Measurements from ENCODE around the gene ADAMTS17.

The ADAMTS17 gene

DNA sequence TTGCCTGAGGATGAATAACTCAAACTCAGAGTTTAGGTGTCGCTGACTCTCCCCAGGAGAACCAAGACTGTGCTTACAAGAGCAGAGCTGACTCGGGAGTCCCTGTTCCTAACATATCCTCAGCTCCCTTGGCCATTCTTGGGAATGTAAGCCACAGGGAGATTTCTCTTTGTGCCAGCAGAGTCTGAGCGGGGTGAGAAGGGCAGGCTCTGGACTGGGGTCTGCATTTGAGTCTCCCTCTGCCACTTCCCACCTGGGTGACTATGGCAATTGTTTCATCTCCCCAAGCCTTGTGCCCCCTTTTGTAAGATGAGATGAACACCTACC lies 126.0 kb downstream of the ADAMTS17 start:
- no peak for DNase-seq

DNA sequence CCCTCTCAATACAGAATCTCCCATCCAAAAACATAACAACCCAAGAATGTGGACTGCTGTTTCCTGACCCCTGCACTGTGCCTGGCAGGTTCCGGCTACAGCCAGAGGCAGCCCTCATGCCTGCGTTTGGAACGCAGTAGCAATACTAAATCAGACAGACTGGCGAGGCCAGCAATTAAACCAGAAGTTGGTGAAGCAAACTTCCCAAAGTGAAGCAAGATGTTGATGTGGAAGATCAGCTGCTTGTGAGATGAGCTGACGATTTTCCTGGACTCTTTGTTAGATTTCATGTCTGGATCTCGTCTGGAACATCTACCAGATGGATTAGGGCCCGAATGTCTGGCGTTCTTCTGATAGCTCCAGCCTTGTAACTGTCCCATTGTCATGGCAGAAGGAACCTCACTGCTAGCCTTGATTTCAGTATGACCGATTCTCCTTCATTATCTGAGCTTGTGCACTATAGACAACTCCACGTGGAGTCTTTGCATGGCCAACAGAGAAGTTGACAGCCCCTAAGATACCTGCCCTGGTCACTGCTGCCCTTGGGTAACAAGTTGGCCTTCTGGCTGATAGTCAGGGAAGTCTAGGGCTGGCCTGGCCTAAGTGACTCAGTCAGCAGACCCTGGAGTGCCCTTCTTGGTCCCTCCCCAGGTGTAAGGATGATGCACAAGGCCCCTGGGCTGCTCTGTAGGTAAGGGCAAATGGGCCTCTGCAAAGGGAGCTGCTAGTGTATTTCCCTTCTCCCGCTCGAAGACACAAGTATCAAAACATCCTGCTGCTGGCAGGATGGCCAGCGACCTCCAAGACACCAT lies 126.5 kb downstream of the ADAMTS17 start:
- no peak for DNase-seq

DNA sequence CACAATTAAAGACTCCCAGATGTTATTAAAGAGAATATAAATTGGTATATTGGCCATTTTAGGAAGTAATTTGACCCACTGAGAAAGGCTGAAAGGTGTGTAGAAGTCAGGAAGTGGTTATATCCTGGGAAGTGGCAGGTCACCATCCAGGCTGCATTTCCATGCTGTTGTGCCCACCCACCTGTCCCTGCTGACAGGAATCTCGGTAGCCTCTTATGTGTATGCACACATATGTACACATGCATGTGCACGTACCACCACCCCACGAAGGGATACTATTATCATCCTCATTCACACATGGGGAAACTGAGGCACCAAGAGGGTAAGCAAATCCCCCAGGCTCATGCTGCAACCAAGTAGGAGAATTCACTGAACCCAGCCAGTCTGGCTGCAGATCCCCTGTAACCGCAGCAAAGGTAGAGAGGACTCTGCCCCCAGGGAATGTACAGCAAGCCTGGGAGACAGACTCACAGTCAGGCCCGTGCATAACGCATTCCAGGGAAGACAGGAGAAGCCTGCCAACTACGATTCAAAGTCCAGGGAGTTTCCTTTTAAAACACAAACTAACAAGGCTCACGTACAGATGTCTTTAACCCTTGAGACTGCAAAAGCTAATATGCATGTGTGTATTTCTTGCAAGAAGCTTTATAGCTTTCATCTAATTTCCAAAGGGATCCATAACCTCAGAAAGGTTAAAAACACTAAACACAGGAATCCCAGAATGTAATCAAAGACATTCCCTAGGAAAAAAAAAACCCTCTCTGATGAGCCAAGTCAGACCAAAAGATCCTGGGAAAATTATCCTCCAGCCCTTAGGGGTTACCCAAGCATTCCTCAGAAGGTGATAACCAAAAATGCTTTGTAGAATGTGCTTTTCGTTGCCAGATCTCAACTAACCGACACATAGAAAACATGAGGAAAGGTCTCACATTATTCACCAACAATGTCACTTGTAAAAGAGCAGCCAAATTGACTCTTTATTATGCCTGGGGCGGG lies 129.6 kb downstream of the ADAMTS17 start:
- DNase-seq: no peak

DNA sequence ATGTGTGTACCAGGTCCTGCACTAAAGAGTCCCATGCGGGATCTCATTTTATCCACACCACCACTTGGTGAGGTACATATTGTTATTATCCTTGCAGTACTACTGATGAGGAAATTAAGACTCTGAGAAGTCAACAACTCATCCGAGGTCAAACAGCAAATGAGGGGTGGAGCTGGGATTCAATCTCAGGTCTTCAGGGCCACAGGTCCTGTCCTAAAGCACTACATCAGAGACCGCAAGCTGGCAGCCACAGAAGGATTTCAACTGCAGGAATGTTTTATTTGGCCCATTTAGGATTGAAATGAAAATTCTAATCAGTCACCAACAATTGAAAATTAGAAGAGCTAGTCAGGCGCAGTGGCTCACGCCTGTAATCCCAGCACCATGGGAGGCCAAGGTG lies 131.4 kb downstream of the ADAMTS17 start:
- DNase-seq: no peak

DNA sequence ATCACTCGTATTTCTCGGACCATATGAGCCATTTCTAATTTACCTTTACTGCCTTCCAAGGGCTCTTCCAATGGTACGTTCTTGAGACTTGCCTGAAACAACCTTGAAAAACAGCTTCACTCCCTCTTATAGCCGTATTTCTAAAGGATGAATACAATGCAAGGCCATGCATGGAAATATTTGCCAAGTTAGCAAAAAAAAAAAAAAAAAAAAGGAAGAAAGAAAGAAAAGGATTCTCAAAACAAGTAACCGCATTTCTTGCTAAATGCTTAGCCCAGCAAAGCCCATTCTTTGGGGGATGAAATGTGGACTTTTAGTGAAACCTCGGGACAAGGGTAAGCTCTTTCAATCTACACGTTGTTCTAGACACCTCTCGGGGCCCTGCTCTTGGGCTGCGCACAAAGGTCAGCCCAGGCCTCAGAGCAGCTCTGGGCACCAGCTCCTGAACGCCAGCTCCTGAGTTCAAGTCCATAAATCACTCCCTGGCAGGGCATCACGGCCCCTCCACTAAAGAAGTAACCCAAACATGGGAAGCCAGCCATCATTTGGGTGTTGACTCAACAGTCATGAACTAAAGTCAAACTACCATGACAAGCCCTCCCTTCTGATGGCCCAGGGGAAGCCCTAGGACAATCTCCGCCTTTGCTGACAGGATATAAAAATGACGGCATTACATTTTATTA lies 132.7 kb downstream of the ADAMTS17 start:
- no peak for DNase-seq

DNA sequence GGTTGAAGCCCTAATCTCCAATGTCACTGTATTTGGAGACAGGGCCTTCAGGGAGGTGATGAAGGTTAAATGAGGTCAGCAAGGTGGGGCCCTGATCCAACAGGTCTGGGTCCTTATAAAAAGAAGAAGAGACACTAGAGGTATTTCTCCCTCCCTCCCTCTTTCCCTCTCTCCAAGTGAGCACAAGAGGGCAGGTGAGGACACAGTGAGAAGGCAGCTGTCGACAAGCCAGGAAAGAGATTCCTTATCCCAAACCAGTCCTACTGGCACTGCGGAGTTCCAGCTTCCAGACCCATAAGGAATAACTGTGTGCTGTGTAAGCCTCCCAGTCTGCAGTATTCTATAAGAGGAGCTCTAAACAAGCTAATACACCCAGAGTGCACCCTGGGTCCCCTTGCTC lies 134.7 kb downstream of the ADAMTS17 start:
- no peak for DNase-seq

DNA sequence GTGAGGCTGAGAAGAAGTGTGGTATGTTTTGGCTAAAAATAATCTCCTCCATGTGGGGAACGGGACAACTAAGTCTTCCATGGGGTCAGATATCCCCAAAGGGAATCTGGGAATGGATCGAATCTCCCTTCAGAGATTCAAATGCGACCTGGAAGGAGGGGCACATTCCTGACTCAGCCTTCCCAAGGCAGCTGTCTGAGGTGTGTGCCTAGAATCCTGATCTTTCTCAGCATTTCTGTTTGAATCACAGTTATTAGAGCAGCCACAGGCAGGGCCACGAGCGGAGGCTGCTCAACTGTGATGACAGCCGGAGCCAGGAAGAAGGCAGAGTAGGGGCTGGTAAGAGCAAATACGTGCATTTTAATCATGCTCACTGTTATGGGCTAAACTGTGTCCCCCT lies 135.1 kb downstream of the ADAMTS17 start:
- no peak for DNase-seq

DNA sequence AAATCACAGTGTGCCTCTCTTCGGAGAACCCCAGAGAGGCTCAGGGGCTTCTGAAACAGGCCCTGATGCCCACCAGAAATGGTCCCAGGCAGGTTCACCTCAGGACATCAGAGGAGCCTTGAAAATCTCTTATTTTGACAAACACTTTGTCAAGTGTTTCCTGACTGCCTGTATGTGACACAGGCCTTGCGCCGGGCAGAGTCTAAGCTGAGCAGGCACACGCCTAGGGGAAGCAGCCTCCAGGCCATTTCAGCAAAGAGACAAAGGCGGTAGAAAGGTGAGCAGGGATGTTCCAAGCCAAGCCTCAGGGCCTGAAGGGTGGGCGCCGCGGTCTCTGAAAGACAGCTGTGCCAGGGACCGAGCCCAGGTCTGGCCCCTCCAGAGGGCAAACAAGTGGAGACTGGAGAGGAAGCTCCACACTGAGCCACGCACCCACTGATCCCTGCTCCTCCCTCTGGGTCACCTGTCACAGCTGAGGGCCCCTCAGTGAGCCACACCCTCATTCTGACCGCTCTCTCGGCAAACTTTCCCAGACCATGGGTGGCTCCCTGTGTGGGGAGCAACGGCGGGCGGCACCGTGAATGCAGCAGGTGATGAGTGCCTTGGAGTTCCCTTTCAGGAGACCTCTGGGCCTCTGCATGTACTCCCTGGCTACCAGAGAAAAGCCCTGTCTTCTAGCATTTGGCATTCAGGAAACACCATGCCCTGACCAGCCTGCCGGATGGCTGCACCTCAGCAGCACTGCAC lies 136.1 kb downstream of the ADAMTS17 start:
- DNase-seq: no peak

DNA sequence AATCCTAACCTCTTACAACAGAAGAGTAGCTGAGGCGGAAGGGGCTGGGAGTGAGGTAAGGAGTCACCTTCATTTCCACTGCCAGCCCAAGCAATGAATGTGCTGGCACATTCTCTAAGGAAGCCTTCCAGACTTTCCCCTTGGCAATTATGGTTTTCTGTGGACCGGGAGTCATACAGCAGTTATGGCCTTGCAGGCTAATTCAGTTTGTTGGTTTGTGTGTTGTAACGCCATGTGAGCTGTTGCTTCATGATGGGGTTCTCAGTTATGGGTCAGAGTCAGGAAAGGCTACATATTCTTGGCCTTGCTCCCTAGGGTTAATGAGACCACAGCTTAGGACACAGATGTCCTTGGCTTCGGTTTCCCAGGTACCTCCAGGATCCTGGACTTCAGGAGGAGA lies 137.0 kb downstream of the ADAMTS17 start:
- no peak for DNase-seq

DNA sequence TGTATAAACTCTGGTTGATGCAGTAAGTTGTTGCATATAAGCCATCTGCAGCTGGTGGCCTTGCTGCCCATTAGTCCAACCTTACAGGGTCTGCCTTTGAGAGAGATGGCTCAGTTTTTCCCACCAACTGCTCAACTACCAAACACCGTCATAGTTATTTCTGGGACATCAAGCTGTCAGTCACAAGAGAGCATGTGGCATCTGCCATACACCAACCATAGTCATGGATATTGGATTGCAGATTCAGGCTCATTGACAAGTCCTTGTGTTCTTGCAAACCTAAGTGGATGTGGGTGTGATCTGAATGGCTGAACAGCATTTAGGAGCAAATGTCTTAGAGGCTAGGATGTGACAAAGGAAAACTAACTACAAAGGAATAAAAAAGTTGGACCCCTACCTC lies 137.6 kb downstream of the ADAMTS17 start:
- DNase-seq: no peak

DNA sequence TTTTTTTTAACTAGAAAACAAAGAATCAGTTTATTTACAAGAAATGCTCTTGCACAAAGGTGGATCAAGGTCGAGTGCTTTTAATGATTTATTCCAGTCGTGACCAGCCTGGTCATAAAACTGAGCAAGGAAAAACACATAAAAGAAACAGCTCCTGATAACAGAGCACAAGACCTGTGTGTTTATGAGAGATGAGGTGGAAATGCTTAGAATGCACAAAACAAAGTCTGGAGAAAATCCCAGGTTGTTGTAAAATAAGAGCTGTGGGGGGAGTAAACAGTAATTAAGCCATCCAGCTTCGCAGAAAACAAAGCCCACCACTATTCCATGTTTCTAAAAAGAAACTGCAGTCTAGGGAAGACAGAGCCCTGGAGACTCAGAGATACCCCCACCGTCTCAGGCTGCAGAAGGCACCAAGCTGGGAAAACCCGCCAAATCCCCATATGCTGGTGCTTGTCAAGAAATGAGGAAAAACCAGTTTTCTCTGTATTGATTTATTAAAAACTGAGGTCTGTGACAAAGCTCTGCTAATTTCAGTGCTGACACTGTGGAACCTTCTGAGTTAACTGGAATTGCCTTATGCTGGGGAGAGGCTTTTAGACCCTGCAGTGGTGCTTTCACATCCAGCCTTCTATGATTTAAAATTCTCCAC lies 139.3 kb downstream of the ADAMTS17 start:
- DNase-seq: no peak

DNA sequence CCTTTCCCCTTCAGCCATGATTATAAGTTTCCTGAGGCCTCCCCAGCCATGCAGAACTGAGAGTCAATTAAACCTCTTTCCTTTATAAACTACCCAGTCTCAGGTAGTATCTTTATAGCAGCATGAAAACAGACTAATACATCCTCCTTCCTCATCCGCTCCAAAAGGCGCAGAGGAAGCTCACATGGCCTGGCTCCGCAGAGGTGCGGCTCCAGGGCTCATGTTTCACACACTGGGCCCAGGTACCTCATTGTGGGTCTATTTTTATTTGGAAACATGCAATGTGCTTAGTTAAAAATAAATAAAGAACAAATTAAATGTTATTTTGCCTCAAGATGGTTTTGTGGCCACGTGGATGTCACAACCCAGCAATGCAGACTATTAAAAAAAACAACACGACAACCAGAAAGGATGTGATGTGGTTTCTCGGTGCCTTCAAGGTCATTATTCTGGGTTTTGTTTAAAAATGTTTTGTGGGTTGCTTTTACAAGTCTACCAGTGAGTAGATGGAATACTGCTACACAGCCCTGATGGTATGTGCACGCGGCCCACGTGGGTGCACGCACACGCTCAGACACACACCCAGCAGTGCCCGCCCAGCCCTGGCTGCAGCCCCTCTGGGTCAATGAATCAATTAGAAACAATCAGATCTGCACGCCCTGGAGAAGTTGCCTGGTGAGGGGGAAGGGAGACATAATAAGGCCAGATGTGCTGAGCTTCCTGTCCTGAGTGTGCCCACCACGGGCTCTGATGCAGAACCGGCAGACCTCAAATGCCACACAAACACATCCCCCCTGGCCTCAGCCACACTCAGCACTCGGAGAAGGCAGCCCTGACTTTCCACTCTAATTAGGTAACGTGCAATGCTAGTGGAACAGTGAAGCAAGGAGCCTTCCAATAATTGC lies 140.1 kb downstream of the ADAMTS17 start:
- no peak for DNase-seq

DNA sequence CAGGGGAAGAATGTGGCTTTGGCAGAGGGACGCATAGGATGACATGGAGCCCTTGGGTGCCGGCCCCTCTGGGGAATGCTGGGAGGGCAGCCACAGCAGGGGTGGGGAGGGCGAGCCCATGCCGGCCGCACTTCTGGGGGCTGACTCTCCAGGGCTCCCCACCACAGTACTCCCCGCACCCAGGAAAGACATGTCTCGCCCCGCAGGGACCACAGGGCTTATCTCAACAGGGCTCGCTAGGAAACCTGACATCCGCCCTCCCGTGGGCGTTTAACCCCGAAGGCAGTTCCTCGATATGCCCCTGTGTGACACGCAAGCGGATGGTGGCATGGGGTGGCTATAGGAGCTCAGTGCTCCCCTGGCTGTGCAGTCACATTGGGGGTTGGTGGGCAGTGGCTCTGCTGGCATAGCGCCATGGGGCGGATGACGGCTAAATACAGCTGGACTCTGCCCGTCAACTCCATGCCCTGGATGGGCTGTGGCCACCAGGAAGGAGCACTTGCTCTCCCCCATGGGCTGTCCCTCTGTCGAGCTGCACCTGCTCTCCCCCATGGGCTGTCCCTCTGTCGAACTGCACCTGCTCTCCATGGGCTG lies 141.4 kb downstream of the ADAMTS17 start:
- no peak for DNase-seq

DNA sequence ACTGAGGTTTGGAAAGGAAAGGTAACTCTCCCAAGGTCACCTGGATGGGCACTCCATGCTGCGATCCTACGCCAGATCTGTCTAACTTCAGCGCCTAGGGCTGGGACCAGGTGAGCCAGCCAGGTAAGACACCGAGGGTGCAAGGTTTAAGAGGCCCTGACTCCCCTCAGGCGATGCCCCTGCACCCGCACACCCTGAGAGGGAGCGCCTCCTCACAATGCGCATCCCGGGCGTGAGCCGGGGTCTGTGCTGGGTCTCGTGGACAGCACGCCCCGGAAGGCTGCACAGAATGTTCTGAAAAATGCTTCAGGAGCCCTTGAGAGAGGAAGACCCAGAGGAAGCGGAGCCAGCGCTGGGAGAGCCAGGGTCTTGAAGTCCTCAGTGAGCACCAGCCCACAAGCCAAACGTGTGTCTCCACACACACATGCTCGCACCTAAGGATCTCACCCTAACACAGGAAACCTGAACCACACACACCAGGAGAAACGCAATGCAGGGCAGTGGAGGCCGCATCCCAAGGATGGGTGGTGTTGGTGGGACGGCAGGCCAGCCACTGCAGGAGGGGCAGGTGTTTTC lies 142.0 kb downstream of the ADAMTS17 start:
- DNase-seq: no peak

DNA sequence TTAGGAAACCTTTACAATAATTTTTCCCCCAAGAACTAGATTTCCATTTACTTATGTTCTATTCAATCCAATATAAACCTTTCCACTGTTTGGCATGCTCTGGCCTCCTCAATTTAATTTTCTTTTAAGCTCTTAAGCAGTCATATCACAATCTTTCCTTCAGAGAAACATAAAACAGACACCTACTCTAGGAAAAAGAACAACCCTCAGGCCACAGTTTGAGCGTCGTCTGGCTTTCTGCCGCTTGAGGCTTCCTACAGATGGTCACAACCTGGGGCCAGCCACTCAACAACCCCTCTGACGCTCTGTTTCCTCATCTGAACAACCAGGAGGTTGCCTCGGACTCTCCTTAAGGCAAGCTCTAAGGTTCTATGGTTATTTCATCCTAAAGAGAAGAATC lies 143.3 kb downstream of the ADAMTS17 start:
- no peak for DNase-seq

DNA sequence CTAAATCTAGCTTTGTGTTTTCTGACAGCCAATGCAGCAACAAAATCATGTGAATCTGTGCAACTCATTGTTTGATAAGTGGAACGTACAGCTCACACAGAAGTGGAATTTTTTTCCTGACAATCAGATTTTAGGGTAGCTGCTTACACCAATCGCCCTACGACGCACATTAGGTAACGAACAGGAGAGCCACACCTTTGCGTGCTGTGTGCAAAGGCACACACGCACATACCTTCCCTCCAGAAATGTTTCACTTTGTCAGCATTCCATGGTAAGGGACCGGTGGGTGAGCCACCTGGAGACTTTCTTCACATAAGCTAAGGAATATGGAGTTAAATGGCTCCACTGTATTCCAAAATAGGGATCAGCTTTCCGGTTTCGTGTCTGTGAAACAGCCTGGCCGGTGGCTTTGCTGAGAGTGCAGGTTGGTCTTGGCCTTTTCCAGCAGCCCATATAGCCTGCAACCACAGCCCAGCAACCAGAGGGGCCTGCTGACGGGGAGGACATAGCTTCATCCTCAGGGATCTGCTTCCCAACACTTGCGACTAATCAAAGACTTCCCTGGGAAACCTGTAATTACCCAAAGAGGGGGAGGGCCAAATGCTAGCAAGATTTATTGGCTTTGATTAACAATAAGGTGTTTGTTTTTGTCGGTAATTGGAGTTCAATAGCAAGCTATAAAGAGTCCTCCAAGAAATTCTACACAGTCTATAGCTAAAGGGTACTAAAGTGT lies 145.3 kb downstream of the ADAMTS17 start:
- no peak for DNase-seq

DNA sequence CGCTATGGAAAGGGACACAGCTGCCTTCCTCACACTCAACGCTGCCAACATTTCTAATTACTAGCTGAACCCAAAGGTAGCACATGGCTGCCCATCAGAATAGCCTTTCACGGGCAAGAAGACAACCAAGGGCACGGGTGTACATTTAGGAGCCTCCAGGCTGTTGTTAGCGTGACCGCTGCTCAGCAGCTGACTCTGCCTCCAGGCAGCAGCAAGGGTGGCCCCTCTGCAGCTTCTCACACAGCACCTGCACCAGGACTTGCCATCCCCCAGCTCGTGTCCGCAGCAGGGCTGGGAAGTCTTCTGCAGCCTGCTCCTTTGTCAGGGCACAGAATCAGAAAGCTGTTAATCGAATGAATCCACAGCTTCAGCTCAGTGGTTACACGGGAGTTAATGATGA lies 146.8 kb downstream of the ADAMTS17 start:
- no peak for DNase-seq

DNA sequence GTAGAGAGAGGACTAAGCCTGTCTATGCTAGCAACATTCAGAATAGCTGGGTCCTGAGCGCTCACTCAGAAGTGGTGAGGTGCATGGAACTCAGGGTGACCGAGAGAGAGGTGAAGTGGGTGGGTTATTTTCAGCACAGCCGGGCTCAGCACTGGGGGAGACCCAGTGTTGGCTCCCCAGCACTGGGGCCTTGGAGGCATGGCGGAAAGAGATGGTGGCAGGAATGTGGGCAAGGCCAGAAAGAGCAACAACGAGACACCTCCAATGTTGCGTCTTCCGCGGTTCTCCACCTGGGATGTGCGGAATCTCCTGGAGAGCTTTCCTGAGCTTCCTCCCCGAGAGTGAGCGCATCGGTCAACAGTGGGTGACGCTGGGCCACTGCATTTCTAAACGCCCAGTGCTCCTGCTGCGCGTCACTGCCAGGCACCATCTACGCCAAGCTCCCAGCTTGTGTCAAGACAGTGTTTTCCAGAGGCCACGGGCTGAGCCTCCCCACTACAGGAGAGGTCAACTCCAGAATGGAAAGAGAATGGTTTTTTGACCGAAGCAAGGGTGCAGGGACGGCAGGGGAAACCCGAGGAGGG lies 148.4 kb downstream of the ADAMTS17 start:
- DNase-seq: no peak

All from inflammatory macrophage treated with lipopolysaccharide for 1 hour (primary cell).